ENCODE data around the gene SLC46A2.

DNA sequence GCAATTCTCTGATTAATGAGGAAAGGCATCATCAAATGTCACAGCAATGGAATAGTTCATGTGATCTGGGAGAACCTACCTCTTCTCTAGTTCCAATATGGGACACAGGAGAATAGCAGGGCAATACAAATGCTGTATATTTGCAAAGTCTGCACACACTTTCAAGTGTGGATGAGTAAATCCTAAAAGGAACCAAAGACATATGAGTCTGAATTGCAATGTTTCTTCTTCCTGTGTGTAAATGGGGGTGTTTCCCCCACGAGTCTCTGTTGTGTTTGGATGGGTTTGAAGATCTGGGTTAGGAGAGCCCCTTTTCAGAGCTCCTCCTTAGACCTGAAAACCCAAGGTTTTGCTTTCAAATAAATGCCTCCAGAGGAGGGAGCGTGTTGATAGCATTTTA is 26.9 kb downstream of the SLC46A2 start:
- TF ChIP-seq, protein P1, sequence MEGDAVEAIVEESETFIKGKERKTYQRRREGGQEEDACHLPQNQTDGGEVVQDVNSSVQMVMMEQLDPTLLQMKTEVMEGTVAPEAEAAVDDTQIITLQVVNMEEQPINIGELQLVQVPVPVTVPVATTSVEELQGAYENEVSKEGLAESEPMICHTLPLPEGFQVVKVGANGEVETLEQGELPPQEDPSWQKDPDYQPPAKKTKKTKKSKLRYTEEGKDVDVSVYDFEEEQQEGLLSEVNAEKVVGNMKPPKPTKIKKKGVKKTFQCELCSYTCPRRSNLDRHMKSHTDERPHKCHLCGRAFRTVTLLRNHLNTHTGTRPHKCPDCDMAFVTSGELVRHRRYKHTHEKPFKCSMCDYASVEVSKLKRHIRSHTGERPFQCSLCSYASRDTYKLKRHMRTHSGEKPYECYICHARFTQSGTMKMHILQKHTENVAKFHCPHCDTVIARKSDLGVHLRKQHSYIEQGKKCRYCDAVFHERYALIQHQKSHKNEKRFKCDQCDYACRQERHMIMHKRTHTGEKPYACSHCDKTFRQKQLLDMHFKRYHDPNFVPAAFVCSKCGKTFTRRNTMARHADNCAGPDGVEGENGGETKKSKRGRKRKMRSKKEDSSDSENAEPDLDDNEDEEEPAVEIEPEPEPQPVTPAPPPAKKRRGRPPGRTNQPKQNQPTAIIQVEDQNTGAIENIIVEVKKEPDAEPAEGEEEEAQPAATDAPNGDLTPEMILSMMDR (IDR thresholded peaks at IDR 0.05), result no peak
- TF ChIP-seq POLR2A (IDR thresholded peaks at IDR 0.05), result no peak
